ENCODE data around the gene TTC1. TPM values are rescaled to one million over a fixed set of nuclear protein-coding genes. Genes with fewer than 3 reads are reported as not detected.

TTC1 gene
- total RNA-seq, 2 experiments from 2014 or later = 50.2 to 57.5 TPM

DNA sequence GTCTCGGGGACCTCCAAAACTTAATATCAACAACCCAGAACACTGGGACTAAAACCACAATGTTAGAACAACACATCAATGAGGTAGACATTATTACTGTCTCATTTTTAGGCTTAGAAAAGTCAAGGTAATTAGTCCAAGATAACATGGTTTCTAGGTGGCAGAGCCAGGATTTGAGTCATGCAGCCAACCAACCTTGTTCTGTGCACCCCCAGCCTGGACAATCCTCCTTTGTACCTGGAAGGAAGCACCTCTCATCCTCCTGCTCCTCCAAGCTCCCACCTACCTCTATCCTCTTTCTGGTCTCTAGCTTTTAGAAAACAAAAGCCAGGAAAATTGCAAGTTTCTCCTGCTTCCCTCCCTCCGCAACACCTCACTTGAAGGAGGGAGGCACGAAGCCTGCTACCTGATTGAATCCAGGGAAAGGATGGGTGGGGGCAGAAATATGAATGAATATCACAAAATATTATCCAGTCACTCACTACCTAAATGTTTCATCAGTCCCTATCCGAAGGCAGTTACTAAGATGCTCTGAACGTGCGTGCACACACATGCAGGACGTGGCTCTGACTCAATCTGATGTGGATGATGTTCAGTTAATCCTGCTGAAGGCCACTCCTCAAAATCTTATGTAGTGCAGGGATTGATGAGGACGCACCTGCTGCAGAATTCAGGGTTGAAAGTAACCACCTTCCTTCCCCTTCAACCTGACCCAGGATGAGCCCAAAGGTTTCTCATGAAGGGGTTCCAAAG lies 26.3 kb upstream of the TTC1 start:
- no peak for ATAC-seq
- intact Hi-C loops (cut with micrococcal nuclease) = no loop called here
- POLR2A ChIA-PET = no interaction called here

DNA sequence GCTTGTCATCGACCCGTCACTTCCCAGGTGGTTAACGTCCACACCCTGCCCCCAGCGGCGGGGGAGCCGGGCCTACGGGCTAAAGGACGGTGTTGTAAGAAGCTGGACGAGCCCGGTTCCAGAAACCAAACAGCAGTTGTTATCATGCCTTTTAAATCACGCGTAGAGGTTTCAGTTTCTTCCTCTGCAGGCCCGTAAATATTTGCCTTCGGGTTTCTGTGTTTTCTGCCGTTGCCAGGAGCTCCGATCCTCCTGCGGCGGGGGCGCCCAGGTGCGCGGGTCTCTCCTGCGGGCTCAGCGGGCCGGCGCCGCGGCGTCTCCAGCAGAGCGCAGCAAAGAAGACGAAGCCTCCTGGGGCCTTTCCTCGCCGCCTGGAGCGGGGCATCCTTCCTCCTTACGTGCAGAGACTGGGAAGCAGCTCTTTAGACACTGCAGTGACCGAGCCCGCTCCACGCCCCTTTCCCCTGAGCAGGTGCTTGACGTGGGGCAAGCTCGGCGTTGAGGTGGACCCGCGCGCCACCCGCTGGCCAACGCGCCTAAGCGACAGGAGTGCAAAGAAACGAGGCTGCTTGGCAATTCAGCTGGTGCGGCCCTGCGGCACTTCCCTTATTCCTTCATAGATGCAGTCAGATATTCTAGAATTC lies 21.8 kb upstream of the TTC1 start:
- no peaks in the 10 kb centered on the region for H3K9me3 Mint-ChIP-seq
- DNase-seq (peak; percentile 82), ATAC-seq (peak; percentile 98)
- H3K36me3 Mint-ChIP-seq (ENCODE audit: low read depth) = no peaks in the 10 kb centered on the region
- H3K4me1 Mint-ChIP-seq (ENCODE audit: low read depth) = peaks cover 3% of the 10 kb centered on the region
- ChIA-PET CTCF (interaction anchor here (0.7 to 2.8 kb wide), 44 partner anchors 8 to 830 kb away, joined by 3 to 29 read pairs (median 4); partner anchors contain the start of genes ADRA1B and TTC1), POLR2A (interaction anchor here (1.2 kb wide), 1 partner anchor 22 kb away, joined by 5 read pairs; the partner anchor contains the start of gene TTC1)
- H3K4me3 Mint-ChIP-seq = peak overlapping the region; percentile 40
- H3K27ac Mint-ChIP-seq = no peak overlapping the region
- TF ChIP-seq, protein P1, sequence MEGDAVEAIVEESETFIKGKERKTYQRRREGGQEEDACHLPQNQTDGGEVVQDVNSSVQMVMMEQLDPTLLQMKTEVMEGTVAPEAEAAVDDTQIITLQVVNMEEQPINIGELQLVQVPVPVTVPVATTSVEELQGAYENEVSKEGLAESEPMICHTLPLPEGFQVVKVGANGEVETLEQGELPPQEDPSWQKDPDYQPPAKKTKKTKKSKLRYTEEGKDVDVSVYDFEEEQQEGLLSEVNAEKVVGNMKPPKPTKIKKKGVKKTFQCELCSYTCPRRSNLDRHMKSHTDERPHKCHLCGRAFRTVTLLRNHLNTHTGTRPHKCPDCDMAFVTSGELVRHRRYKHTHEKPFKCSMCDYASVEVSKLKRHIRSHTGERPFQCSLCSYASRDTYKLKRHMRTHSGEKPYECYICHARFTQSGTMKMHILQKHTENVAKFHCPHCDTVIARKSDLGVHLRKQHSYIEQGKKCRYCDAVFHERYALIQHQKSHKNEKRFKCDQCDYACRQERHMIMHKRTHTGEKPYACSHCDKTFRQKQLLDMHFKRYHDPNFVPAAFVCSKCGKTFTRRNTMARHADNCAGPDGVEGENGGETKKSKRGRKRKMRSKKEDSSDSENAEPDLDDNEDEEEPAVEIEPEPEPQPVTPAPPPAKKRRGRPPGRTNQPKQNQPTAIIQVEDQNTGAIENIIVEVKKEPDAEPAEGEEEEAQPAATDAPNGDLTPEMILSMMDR (IDR thresholded peaks at IDR 0.05) = peak; percentile 76
- H3K27me3 Mint-ChIP-seq = peaks cover 26% of the 10 kb centered on the region
- intact Hi-C loops (cut with micrococcal nuclease) = loop anchor here (2.0 kb wide), 1 partner anchor 544 kb away; no protein-coding TSS in a partner anchor

More for the DNA sequence above, 26.3 kb upstream of the TTC1 start:
- CTCF ChIA-PET = no interaction called here
- H3K27ac Mint-ChIP-seq = no peak overlapping the region
- H3K27me3 Mint-ChIP-seq = peaks cover 29% of the 10 kb centered on the region
- TF ChIP-seq, protein P1 (IDR thresholded peaks at IDR 0.05) = no peak
- no peaks in the 10 kb centered on the region for H3K36me3 Mint-ChIP-seq (ENCODE audit: low read depth)
- H3K9me3 Mint-ChIP-seq = no peaks in the 10 kb centered on the region
- no peaks in the 10 kb centered on the region for H3K4me1 Mint-ChIP-seq (ENCODE audit: low read depth)
- DNase-seq = no peak
- no peak overlapping the region for H3K4me3 Mint-ChIP-seq

DNA sequence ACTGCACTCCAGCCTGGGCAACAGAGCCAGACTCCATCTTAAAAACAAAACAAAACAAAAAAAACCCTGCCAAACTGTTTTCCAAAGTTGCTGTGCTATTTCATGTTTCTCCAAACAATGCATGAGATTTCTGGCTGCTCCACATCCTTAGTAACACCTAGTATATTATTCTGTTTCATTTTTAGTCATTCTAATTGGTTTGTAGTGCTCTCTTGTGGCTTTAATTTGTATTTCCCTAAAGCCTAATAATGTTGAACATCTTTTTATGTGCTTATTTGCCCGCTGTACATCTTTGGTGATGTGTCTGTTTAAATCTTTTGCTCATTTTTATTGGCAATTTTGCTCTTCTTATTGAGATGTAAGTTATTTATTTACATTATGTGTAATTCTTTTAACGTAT lies 18.4 kb upstream of the TTC1 start:
- H3K9me3 Mint-ChIP-seq = peaks cover 3% of the 10 kb centered on the region
- no peak for DNase-seq
- H3K4me1 Mint-ChIP-seq (ENCODE audit: low read depth) = peaks cover 3% of the 10 kb centered on the region
- TF ChIP-seq, protein P1 (IDR thresholded peaks at IDR 0.05) = no peak
- ATAC-seq = no peak
- H3K36me3 Mint-ChIP-seq (ENCODE audit: low read depth) = peaks cover 2% of the 10 kb centered on the region
- H3K4me3 Mint-ChIP-seq = no peak overlapping the region
- no peak overlapping the region for H3K27ac Mint-ChIP-seq
- ChIA-PET POLR2A (no interaction called here), CTCF (no interaction called here)
- intact Hi-C loops (cut with micrococcal nuclease) = no loop called here
- peaks cover 24% of the 10 kb centered on the region for H3K27me3 Mint-ChIP-seq

DNA sequence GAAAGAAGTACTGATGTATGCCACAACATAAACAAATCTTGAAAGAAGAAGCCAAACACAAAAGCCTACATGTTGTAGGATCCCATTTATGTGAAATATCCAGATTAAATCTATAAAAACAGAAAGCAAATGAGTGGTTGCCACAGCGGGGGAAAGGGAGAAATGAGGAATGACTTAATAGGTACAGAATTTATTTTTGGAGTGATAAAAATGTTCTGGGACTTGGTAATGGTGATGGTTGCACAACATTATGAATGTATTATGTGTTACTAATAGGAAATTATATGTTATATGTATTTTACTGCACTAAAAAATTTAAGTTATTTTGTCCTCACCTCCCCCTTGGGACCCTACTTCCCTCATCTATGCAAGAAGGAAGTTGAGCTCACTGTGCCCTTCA lies 16.4 kb upstream of the TTC1 start:
- POLR2A ChIA-PET = no interaction called here
- CTCF ChIA-PET = no interaction called here
- Mint-ChIP-seq H3K4me3 (no peak overlapping the region), H3K27ac (no peak overlapping the region), H3K4me1 (ENCODE audit: low read depth) (peaks cover 3% of the 10 kb centered on the region), H3K27me3 (peaks cover 14% of the 10 kb centered on the region), H3K9me3 (peaks cover 3% of the 10 kb centered on the region), H3K36me3 (ENCODE audit: low read depth) (peaks cover 2% of the 10 kb centered on the region)
- TF ChIP-seq, protein P1 (IDR thresholded peaks at IDR 0.05) = no peak
- intact Hi-C loops (cut with micrococcal nuclease) = no loop called here
- no peak for ATAC-seq
- DNase-seq = no peak

DNA sequence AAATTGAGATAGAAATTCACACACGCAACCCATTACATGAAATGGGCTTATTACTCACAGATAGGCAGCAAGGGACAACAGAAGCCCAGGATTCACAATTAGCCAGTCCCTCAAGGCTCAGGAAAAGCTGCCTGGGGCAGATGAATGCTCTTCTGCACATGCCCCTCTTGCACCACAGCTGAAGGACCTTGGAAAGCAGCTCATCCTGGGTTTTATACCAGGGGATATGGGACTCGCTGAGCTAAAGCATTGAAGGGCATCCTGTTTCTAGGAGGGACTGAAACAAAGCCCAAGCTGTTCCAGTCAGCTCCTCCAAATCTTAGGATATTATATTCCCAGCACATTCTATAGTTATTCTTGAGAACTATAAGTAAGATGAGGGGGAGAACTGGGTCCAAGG lies 15.7 kb upstream of the TTC1 start:
- CTCF ChIA-PET = no interaction called here
- peaks cover 2% of the 10 kb centered on the region for H3K36me3 Mint-ChIP-seq (ENCODE audit: low read depth)
- no peaks in the 10 kb centered on the region for H3K4me1 Mint-ChIP-seq (ENCODE audit: low read depth)
- peaks cover 14% of the 10 kb centered on the region for H3K27me3 Mint-ChIP-seq
- no peak overlapping the region for H3K27ac Mint-ChIP-seq
- DNase-seq (no peak), ATAC-seq (no peak)
- TF ChIP-seq, protein P1 (IDR thresholded peaks at IDR 0.05) = no peak
- H3K4me3 Mint-ChIP-seq = no peak overlapping the region
- intact Hi-C loops (cut with micrococcal nuclease) = no loop called here
- POLR2A ChIA-PET = no interaction called here
- H3K9me3 Mint-ChIP-seq = peaks cover 3% of the 10 kb centered on the region
